Measurements from ENCODE around the gene PLXDC2. TPM values are rescaled to one million over a fixed set of nuclear protein-coding genes. Genes with fewer than 3 reads are reported as not detected.

The PLXDC2 gene
- total and polyA plus RNA-seq, 10 donors: 1.8 to 50.4 (median 29.7) TPM

- WGBS, 5 donors: 79 to 94% (median 86%) methylated on average over 7 of the region's 7 CpGs
- Histone ChIP-seq H3K4me1 (peaks cover 0 to 31% (median 16%) of the 10 kb centered on the region in 6 donors), H3K4me3 (no peak overlapping the region), H3K27me3 (replicated peaks in 1 of 7) (no peaks in the 10 kb centered on the region), H3K27ac (peak overlapping the region in 3 of 8 donors; percentile 25 to 47 (median 27)), H3K36me3 (no peaks in the 10 kb centered on the region), H3K9me3 (no peaks in the 10 kb centered on the region)
- DNase-seq: no peak
- TF ChIP-seq POLR2AphosphoS5 (IDR thresholded peaks at IDR 0.05) (no peak), POLR2A (IDR thresholded peaks at IDR 0.05) (no peak)
- TF ChIP-seq, protein P1, sequence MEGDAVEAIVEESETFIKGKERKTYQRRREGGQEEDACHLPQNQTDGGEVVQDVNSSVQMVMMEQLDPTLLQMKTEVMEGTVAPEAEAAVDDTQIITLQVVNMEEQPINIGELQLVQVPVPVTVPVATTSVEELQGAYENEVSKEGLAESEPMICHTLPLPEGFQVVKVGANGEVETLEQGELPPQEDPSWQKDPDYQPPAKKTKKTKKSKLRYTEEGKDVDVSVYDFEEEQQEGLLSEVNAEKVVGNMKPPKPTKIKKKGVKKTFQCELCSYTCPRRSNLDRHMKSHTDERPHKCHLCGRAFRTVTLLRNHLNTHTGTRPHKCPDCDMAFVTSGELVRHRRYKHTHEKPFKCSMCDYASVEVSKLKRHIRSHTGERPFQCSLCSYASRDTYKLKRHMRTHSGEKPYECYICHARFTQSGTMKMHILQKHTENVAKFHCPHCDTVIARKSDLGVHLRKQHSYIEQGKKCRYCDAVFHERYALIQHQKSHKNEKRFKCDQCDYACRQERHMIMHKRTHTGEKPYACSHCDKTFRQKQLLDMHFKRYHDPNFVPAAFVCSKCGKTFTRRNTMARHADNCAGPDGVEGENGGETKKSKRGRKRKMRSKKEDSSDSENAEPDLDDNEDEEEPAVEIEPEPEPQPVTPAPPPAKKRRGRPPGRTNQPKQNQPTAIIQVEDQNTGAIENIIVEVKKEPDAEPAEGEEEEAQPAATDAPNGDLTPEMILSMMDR (IDR thresholded peaks at IDR 0.05 in 8 of 11, conservative IDR thresholded peaks at IDR 0.05 in 3 of 11): no peak
- intact Hi-C loops (cut with DNase I; ENCODE audit: low total_unique reads): no loop called here
These were observed 112.7 kb downstream of the PLXDC2 start for GRCh38 chr10:19928936-19929335.

GRCh38 chr10:19929506-19930140, 113.4 kb downstream of the PLXDC2 start:
- Histone ChIP-seq H3K27ac (peak overlapping the region in 5 of 8 donors; percentile 15 to 47 (median 25)), H3K9me3 (no peaks in the 10 kb centered on the region), H3K27me3 (replicated peaks in 1 of 7) (no peaks in the 10 kb centered on the region), H3K4me3 (no peak overlapping the region), H3K4me1 (peaks cover 0 to 31% (median 16%) of the 10 kb centered on the region in 6 donors), H3K36me3 (no peaks in the 10 kb centered on the region)
- DNase-seq: no peak
- 34 to 61% (median 51%) methylated on average over 3 of the region's 3 CpGs for WGBS, 5 donors
- TF ChIP-seq, protein P1 (IDR thresholded peaks at IDR 0.05 in 8 of 11, conservative IDR thresholded peaks at IDR 0.05 in 3 of 11): no peak
- TF ChIP-seq POLR2A (IDR thresholded peaks at IDR 0.05) (no peak), POLR2AphosphoS5 (IDR thresholded peaks at IDR 0.05) (no peak)
- intact Hi-C loops (cut with DNase I; ENCODE audit: low total_unique reads): no loop called here

DNA sequence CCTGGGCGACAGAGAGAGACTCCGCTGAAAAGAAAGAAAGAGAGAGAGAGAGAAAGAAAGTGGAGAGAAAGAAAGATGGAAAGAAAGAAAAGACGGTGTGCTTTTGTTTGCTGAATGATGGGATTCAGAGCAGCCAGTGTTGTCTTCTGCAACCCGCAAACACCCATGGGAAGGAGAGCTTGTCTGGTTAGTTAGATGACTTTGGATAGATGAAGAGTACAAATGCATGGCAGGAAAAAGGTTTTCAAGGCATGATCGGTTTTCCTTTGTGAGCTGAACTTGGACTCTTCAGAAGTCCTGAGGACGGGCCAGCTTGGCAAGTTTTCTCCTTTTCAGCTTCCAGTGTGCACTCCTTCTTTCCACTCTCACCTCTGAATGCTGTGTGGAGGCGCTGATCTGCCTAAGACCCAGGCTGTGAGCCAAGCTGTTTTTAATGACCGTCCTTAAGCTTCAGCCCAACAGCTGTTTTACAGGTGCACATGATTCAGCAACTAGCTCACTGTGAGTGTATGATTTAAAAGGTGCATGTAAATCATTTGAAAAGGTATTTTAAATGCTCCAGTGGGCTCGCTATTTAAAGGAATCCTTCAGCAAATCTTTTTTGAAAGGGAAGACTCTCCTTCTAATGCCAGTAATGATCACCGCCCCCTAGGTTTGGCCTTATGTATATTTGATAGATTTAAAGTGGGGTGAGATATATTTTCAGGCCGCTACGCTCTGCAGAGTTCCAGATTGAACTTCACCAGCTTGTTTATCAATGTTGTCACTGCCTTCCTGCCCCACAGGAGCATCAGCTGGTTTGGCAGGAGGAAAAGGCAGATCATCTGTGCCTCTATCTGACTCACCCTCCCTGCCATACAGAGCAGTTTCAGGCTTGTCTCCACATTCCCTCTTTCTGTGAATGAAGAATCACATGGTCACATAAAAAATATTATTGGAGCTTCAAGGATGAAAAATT, 115.0 kb downstream of the PLXDC2 start:
- 56 to 68% (median 66%) methylated on average over 12 of the region's 12 CpGs for WGBS, 5 donors
- no peaks in the 10 kb centered on the region for H3K27me3 ChIP-seq (replicated peaks in 1 of 7)
- H3K9me3 ChIP-seq: no peaks in the 10 kb centered on the region
- TF ChIP-seq, protein P1 (IDR thresholded peaks at IDR 0.05 in 8 of 11, conservative IDR thresholded peaks at IDR 0.05 in 3 of 11): no peak
- TF ChIP-seq POLR2A (IDR thresholded peaks at IDR 0.05): no peak
- peak in 1 of 3 donors; percentile 12 for TF ChIP-seq POLR2AphosphoS5 (IDR thresholded peaks at IDR 0.05)
- H3K4me3 ChIP-seq: no peak overlapping the region
- intact Hi-C loops (cut with DNase I; ENCODE audit: low total_unique reads): no loop called here
- no peaks in the 10 kb centered on the region for H3K36me3 ChIP-seq
- peaks cover 0 to 31% (median 16%) of the 10 kb centered on the region in 6 donors for H3K4me1 ChIP-seq
- H3K27ac ChIP-seq: peak overlapping the region; percentile 5 to 59 (median 55)
- DNase-seq: no peak
